K562 (cell line): Measurements from ENCODE around the gene TEX14. TPM values are rescaled to one million over a fixed set of nuclear protein-coding genes. Genes with fewer than 3 reads are reported as not detected.

Experiments
- ADNP ChIP-seq: fragments of 200-800 bp; sonication (Bioruptor generic); IDR thresholded peaks from 2 replicates; pipeline ENCODE4 v1.6.1; 2016; ENCODE audit warnings: missing genetic modification characterization, missing compliant biosample characterization
- ASH1L ChIP-seq: fragments of 450-650 bp; IDR thresholded peaks from 2 replicates; pipeline ENCODE4 v1.6.1; 2018; ENCODE audit warnings: borderline replicate concordance, mild to moderate bottlenecking, low read depth; ENCODE audit not compliant: partially characterized antibody
- CBX3 ChIP-seq, 2 experiments: IDR thresholded peaks; 1 replicate in 1 of 2; 2 replicates in 1 of 2; pipeline ENCODE4 v1.6.1; 2012; ENCODE audit warnings: inconsistent platforms in 2 of 2, low read length in 2 of 2, borderline replicate concordance in 1 of 2, control low read depth in 1 of 2
- CTBP1 ChIP-seq: fragments of 450-650 bp; IDR thresholded peaks from 2 replicates; pipeline ENCODE4 v1.6.1; 2016; ENCODE audit warnings: borderline replicate concordance
- EP400 ChIP-seq: fragments of 450-650 bp; IDR thresholded peaks from 2 replicates; pipeline ENCODE4 v1.6.1; 2017; ENCODE audit warnings: antibody characterized with exemption, mild to moderate bottlenecking, moderate library complexity
- GABPA ChIP-seq: fragments of 200-800 bp; sonication (Bioruptor generic); conservative IDR thresholded peaks from 2 replicates; pipeline ENCODE4 v1.6.1; 2016; ENCODE audit warnings: low read depth, missing genetic modification characterization, missing compliant biosample characterization
- HDGF ChIP-seq: fragments of 450-650 bp; IDR thresholded peaks from 2 replicates; pipeline ENCODE4 v1.6.1; 2016
- HNRNPLL ChIP-seq: fragments of 200-400 bp; formaldehyde crosslinking; IDR thresholded peaks from 2 replicates; pipeline ENCODE4 v1.6.1; 2017; ENCODE audit warnings: low read length, low read depth, mild to moderate bottlenecking; ENCODE audit not compliant: poor library complexity, severe bottlenecking
- IRF9 ChIP-seq: fragments of 450-650 bp; IDR thresholded peaks from 2 replicates; pipeline ENCODE4 v1.6.1; 2016; ENCODE audit warnings: missing biosample characterization, missing genetic modification characterization
- L3MBTL2 ChIP-seq: fragments of 450-650 bp; IDR thresholded peaks from 2 replicates; pipeline ENCODE4 v1.6.1; 2016; ENCODE audit warnings: mild to moderate bottlenecking, moderate library complexity
- LARP7 ChIP-seq: fragments of 450-650 bp; IDR thresholded peaks from 2 replicates; pipeline ENCODE4 v1.6.1; 2016
- NFATC3 ChIP-seq: fragments of 450-650 bp; IDR thresholded peaks from 2 replicates; pipeline ENCODE4 v1.6.1; 2017; ENCODE audit warnings: mild to moderate bottlenecking
- NFE2 ChIP-seq: IDR thresholded peaks from 2 replicates; pipeline ENCODE4 v1.6.1; 2014; ENCODE audit warnings: antibody characterized with exemption, low read depth
- PYGO2 ChIP-seq: fragments of 450-650 bp; IDR thresholded peaks from 2 replicates; pipeline ENCODE4 v1.6.1; 2016; ENCODE audit warnings: mild to moderate bottlenecking, missing genetic modification characterization, moderate library complexity, missing compliant biosample characterization
- RB1 ChIP-seq: fragments of 450-650 bp; IDR thresholded peaks from 2 replicates; pipeline ENCODE4 v1.6.1; 2017; ENCODE audit warnings: low read depth, mild to moderate bottlenecking
- SP1 ChIP-seq: sonication (generic); formaldehyde crosslinking; IDR thresholded peaks from 2 replicates; pipeline ENCODE4 v1.8.1; 2022; ENCODE audit warnings: mild to moderate bottlenecking, missing genetic modification reagents
- TRIM24 ChIP-seq, 2 experiments: fragments of 450-650 bp; IDR thresholded peaks; 2 replicates each; pipeline ENCODE4 v1.6.1; 2016
- TRIM25 ChIP-seq: fragments of 450-650 bp; IDR thresholded peaks from 2 replicates; pipeline ENCODE4 v1.7.0; 2016; ENCODE audit warnings: borderline replicate concordance
- YY1 ChIP-seq, 3 experiments: IDR thresholded peaks; 2 replicates each; pipeline ENCODE4 v1.6.1; 2011; ENCODE audit warnings: low read length in 2 of 3, mild to moderate bottlenecking in 2 of 3, moderate library complexity in 2 of 3, borderline replicate concordance in 1 of 3, control low read depth in 1 of 3, low read depth in 1 of 3; ENCODE audit not compliant: insufficient read depth in 3 of 3, insufficient replicate concordance in 2 of 3, control insufficient read depth in 1 of 3, insufficient read length in 1 of 3; ENCODE audit errors: extremely low read depth in 1 of 3
- ZFP91 ChIP-seq: sonication (generic); formaldehyde crosslinking; IDR thresholded peaks from 2 replicates; pipeline ENCODE4 v1.8.0; 2022; ENCODE audit warnings: mild to moderate bottlenecking, missing genetic modification reagents
- ZNF347 ChIP-seq: fragments of 450-650 bp; formaldehyde crosslinking; IDR thresholded peaks from 2 replicates; pipeline ENCODE4 v1.4.0; 2020; ENCODE audit warnings: low read depth, mild to moderate bottlenecking, moderate library complexity
- ZNF589 ChIP-seq: fragments of 200-800 bp; sonication (Bioruptor generic); IDR thresholded peaks from 2 replicates; pipeline ENCODE4 v1.6.1; 2016; ENCODE audit warnings: low read depth, missing genetic modification characterization, missing compliant biosample characterization
- ZNF696 ChIP-seq: fragments of 250-450 bp; sonication (Bioruptor Pico); conservative IDR thresholded peaks from 2 replicates; pipeline ENCODE4 v1.4.0; 2020; ENCODE audit warnings: mild to moderate bottlenecking, moderate library complexity
- polyA plus RNA-seq, 8 experiments: library from polyadenylated mRNA; depleted of rRNA in 4 of 8; stranded (reverse) in 5 of 8; unstranded in 3 of 8; fragments of >200 nt; fragmentation: Nextera tagmentation in 2 of 8; fragmentation: Illumina TruSeq in 1 of 8; extraction: Ambion mirVana in 2 of 8; extraction: Trizol in 1 of 8; gene quantifications; 2 replicates each; pipeline versions ENCODE4 v1.2.1 to v1.2.3, GENCODE V29; 2011 to 2014; ENCODE audit warnings: inconsistent platforms in 1 of 8, missing spikeins in 1 of 8
- total RNA-seq, 7 experiments: library from RNA; depleted of rRNA in 6 of 7; stranded (reverse); fragments of >200 nt in 6 of 7; fragmentation: Illumina TruSeq in 2 of 7; extraction: Trizol in 2 of 7; gene quantifications; 2 replicates each; pipeline versions ENCODE4 v1.2.1 to v1.2.3, GENCODE V29; 2011 to 2021; ENCODE audit warnings: low replicate concordance in 1 of 7

TEX14 gene
- total and polyA plus RNA-seq, 9 of the 15 experiments (the other 6 are each of a cell fraction or from before 2014, with no cell fraction given), result 0.05 to 0.12 (median 0.09) TPM; not detected in 1

- TF ChIP-seq YY1 (IDR thresholded peaks at IDR 0.05; ENCODE audit: borderline replicate concordance in 1 of 3, control insufficient read depth in 1 of 3, extremely low read depth in 1 of 3, insufficient read depth in 3 of 3, insufficient read length in 1 of 3, insufficient replicate concordance in 2 of 3, low read depth in 1 of 3, low read length in 2 of 3) (peak in 2 of 3 experiments; percentile 67 to 82), IRF9 (peak; percentile 62; the same call in 1 of the 2 replicates), ZNF696 (no peak), NFATC3 (no peak), NFE2 (no peak), ZFP91 (CRISPR knock-in tag) (no peak), GABPA (peak; percentile 63), ZNF347 (CRISPR knock-in tag) (no peak), ASH1L (no peak), EP400 (peak; percentile 25; the same call in 1 of the 2 replicates), TRIM24 (IDR thresholded peaks at IDR 0.05) (no peak), ADNP (no peak), ZNF589 (CRISPR knock-in tag) (peak; percentile 56; the same call in 1 of the 2 replicates), TRIM25 (no peak), SP1 (CRISPR knock-in tag) (no peak), L3MBTL2 (peak; percentile 70; the same call in 1 of the 2 replicates), HDGF (no peak), CTBP1 (peak; percentile 70; the same call in 1 of the 2 replicates), PYGO2 (tag) (peak; percentile 70; the same call in 1 of the 2 replicates), RB1 (0 out of 2 replicates have a peak, but pooled peaks have one; percentile 17), CBX3 (IDR thresholded peaks at IDR 0.05; ENCODE audit: borderline replicate concordance in 1 of 2, low read length in 2 of 2) (0 out of 3 replicates have a peak, but pooled peaks of 1 of the 2 experiments have one; percentile 11), LARP7 (no peak), HNRNPLL (peak; percentile 54)
These were observed 25.0 kb downstream of the TEX14 start (continued) for GRCh38 chr17:58666858-58667267.
